GM21786 (cell line): ENCODE results near the gene GPRC5B.

Experiments
- ATAC-seq: cut with Tn5 transposase; IDR thresholded peaks from one replicate; pipeline ENCODE4 v1.9.1; 2021; ENCODE audit not compliant: unreplicated experiment

GPRC5B gene

DNA sequence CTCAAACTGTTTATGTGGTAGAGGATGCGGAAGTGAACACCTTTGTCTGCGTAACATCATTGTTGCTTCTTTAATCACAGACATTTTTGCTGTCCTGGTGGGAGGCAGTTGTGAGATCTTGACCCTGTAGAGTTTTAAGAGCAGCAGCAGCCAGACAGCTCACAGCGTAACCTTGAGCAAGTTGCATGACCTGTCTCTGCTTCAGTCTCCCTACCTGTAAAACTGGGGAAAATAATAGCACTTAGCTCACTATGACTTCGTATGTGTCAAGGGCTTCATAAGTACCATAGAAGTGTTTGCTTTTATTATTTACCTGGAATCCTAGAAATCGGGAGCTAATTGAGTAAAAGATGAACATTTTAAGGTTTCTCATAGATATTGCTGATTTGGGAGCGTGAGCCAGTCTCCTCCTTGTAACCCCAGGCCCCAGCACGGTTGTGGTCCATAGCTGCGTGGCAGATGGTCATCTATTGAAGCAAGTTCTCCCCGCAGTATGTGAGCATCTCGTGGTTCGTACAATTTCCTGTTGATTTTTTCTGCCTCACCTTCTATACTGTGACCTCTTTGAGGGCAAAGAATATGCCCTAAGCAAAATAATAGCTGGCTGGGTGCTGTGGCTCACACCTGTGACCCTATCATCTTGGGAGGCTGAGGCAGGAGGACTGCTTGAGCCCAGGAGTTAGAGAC lies 34.4 kb downstream of the GPRC5B start:
- no peak for ATAC-seq

DNA sequence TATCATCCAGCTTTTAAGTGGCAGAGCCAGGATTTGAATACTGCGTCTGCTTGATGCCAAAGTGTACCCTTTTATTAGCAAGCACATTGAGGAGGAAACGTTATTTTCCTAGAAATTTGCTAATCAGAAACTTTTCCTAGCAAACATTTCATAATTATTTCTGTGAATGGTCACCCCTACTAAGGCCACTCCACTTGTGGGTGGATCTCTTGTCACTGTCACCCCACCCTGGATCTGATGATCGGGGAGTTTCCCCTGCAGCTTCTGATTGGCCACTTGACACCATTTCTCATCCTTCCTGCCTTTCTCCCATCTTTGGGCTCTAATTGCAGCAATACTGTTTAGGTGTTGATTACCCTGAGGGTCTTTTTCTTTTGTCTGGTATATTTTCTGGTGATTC lies 35.9 kb downstream of the GPRC5B start:
- no peak for ATAC-seq

DNA sequence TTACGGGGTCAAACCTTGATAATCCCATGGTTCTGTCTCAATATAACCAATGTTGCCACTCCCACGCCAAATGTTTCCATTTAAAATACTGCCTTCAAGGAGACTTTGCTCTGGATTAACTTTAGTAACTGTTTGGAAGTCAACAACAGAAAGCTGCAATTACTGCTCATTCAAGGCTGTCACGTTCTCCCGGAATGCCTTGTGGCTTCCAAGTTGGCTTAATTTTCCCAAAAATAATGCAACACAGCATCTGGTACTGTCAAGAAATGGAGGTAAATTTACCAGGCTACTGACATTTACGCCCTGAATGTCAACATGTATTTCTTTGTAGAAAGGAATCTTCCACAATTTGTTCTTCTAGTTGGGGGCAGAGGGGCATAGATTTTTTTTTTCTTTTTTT lies 38.2 kb downstream of the GPRC5B start:
- ATAC-seq, result no peak

DNA sequence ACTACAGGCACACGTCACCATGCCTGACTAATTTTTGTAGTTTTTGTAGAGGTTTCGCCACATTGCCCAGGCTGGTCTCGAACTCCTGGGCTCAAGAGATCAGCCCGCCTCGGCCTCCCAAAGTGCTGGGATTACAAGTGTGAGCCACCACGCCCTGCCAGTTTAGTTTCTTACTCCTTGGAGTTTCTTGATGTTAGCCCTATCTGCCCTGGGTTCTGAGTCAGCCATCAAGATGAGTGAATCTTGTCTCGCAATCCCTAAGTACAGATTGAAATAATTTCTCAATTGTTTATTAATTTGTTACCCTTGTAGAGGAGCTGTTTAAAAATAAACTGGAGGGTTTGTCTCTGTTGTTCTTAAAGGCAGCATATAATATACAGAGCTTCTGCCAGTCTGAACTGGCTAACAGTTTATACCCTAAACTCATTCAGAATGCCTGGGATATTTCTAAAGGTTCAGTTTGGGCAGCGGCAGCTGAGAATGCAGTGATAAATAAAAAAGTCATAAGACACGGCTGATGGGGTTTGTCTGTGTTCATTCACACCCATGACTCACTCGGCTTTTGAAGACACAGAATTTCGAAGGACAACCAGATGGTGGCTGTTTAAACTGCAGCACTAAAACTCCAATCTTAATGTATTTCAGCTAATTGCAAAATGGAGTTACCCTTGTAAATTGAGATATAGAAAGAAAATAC lies 39.6 kb downstream of the GPRC5B start:
- no peak for ATAC-seq

DNA sequence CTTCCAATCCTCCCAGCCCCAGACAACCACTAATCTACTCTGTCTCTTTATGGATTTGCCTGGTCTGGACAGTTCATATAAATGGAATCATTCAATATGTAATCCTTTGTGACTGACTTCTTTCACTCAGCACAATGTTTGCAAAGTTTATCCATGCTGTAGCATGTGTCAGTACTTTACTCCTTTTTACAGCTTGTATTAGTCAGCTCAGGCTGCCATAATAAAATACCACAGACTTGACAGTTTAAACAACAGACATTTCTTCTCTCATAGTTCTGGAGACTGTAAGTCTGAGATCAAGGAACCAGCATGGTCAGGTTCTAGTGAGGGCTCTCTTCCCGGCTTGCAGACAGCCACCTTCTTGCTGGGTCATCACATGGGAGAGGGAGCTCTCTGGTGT lies 41.3 kb downstream of the GPRC5B start:
- no peak for ATAC-seq

DNA sequence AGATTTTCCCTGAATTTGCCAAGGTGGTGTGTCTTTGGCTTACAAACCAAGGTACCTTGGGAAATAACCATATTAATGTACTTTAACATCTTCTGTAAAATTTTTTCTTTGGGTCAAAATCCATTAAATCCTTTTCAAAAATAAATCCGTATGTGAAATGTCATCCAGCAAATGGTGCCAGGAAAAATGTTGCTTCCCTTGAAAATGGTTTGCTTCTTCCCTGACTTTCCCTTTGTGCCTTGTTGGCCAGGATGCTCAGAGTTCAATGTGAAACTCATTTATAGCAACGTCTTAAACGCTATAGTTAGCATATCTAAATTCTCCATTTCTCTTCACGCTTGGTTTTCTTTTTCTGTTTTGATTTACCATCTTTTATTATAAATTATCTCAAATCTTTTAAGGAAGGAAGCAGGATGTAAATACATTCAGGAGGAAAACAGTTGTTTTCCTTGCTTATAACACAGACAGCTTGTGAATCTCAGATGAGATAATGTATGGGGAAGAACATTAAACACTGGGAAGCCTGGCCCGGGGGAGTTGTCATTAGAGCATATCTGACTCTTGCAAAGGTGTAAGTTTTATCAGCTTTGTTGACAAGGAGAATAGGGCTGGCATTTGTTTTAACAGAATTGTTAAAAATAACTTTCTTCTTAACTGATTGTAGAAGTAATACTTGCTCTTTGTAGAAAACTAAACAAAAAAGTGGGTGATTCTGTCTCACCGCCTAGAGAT lies 42.1 kb downstream of the GPRC5B start:
- ATAC-seq, result no peak

DNA sequence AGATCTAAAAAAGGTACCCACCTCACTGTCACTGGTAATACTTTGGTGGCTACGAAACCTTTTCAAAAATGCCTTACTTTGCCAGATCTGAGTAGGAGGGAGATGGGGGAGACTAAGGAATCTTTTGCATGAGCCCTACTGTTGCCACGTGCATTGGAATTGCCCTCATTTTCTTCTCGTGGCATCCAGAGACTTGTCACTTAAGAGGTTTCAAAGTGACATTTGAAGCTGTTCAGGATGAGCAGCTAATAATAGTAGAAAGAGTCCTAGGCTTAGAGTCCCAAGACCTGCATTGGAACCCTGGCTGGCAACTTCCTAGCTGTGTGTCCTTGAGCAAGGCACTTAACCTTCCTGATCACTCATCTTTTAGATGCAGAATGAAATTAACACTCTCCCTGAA lies 43.5 kb downstream of the GPRC5B start:
- ATAC-seq, result no peak

DNA sequence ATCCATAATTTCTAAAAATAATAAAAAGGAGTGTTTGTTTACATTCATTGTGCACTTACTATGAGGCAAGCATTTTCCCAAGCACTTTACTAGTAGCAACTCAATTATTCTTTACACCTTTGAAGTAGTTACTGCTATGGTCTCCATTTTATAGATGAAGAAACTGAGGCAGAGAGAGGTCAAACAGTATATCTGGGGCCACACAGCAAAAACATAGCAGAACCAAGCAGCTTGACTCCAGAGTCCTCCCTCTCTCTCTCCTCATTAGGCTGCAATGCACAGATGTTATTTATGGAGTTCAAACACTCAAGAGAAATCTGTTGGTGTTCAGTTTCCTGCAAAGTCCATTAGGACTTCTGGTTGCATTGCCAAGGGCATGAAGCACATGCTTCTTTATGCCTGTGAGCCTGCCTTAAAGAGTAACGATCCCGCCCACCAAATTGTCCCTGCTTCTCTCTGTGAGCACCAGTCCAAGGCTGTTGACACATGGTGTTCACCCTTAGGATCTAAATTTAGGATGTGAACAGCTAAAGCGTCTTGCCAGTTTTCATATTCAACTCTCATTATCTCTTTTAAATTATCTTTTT lies 44.0 kb downstream of the GPRC5B start:
- ATAC-seq, result no peak

DNA sequence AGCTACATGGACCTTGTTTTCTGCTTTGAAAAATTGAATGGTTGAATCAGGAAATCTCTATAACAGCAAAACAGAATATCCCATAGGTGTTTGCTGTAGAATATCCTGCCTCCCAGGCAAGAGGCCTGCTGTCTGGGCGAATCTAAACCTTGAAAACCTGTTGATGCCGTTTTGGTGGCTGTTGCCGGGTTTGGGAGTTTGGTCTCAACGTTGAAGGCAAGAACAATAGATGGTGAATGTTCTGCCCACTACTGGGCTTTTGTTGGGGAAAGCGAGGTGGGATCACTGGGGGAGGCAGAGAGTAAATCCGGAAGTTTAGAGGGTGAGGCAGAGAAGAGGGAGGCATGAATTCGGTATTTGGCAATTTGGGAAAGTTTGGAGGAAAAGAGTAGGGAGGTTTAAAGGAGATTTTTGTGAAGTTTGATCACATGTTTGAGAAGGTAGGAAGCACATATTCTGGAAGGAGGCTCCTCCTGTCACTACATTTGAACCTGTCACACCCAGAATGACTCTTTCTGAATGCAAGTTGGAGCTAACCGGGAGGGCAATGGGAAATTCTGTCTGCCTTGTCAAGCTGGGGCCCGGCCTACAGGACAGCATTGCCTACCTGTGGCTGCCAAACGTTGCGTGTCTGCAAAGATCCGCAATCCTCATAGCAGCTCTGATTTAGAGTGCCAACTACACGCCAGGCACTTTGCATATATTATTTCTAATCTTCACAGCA lies 46.5 kb downstream of the GPRC5B start:
- ATAC-seq, result no peak

DNA sequence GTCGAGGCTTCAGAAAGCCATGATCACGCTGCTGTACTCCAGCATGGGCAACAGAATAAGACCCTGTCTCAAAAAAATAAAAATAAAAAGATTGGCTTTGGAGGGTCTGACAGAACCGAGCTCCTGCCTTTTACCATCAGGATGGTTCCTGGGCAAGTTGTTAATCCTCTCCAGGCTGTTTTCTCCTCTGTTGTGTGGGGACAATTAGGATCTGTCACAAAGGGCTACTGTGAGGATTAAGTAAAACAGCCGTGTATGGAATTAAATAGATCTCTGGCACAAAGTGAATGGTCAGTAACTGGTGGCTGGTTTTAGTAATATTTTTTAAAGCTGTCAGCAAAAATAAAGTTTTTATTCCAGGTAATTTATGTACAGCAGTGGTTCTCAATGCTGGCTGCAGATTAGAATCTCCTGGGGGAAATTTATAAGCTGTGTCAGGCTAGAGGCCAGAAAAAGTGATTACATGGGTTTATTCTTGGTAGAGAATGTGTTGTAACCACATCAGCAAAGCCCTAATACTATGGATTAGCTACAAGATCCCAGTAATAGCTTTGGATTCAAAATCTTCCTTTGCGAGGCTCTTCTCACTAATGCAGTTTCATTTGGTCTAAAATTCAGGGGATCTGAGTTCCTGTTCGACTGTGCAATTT lies 47.2 kb downstream of the GPRC5B start:
- no peak for ATAC-seq

DNA sequence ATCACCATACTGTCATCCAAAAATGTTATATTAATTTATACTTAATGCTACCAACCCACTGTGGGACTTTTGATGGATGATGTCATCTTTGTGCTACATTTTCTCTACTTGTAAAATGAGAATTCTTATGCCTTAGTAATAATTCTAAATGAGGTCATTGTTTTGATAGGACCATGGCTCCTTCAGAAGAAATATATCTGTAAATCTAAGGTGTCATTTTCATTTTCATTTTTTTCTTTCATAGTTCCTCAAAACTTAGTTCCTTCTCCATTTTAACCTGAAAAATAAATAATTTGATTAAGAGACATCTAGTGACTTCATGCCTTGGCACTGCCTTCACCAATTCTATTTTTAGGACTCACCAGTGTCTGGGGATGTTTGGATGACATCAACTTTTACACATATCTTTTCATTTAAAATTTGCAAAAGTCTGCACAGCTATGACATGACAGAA lies 48.7 kb downstream of the GPRC5B start:
- ATAC-seq, result no peak

DNA sequence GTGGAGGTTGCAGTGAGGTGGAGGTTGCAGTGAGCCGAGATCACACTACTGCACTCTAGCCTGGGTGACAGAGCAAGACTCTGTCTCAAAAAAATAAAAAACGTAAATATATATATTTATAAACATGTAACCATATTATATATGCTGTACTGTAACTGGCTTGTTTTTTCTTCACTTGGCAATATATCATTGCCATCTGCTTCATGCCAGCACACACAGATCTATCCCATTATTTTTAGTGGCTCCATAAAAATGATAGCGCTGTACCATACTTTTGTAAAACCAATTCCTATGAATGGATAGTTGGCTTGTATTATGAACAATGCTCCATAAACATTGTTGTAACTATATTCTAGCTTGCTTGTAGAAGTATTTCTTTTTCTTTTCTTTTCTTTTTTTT lies 49.5 kb downstream of the GPRC5B start:
- ATAC-seq, result no peak

DNA sequence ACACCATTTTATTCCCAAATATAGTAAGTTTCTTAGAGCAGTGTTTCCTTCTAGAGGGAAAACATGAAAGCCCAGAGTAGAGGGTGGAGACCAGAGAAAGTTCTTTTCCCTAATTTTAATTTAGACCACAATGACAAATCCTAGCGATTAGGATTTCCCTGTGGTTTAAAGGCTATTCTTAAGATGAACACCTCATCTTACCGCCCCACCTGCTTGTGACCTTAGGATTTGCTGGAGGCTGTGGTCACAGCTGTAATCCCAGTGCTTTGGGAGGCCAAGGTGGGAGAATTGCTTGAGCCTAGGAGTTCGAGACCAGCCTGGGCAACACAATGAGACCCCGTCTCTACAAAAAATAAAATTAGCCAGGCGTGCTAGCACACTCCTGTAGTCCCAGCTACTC lies 51.1 kb downstream of the GPRC5B start:
- no peak for ATAC-seq

DNA sequence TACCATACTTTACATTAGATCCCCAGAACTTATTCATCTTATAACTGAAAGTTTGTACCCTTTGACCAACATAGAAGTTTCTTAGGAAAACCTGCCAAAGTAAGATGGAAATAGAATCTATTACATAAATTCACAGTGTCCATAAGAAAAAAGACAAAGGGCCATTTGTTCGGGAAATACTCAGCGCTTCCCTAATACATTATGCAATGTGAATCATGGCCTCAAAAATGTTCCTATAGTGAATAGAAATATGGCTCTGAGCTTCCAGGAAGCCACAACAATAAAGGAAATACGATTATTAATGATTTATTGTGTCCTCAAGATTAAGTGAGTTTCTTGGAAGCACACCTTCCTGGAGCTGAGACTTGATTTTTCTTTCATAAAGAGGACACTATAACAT lies 51.5 kb downstream of the GPRC5B start:
- ATAC-seq, result no peak

DNA sequence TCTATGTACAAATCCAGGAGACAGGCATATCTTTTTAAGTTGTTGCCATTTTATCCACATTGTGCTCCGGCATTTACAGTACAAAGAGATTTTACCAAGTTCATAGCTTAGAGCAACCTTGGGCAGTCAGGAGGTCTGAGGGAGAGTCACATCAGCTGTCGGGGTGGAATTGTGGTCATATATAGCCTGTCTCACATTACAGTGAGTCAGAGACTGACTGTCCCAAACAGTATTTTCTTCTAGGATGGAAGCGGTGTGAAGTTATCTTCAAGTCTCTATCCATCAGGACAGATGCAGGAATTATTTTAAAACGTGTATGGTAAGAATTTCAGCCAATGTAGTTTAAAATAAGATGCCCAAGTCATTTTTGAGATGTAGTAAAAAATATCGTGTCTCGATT lies 53.0 kb downstream of the GPRC5B start:
- no peak for ATAC-seq

DNA sequence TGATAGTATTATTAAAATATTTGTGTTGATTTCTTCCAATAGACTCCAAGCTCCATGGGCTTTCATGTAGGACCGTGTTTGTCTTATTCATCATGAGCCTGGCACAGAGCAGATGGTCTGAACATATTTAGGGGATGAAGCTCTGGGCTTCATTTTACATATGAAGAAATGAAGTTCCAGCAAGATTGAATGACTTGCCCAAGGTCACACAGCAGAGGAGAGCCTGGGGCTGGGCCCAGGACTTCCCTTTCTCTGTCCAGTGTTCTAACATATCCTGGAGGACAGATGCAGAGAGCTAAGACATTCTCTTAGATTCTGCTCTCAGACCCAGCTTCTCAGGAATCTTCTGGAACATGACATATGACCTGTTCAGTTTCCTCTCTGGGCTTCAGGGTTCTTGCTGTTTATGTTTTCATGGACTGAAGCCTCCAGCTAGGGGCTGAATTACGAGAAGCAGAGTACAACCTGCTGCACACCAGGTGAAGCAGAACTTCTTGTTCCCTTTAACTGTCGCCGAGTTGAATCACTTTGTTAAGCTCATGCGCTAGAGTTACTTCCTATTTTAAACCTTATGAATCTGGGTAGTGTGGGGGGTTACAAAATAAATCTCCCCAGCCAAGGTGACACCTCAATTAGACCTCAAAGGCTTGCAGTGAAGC lies 53.6 kb downstream of the GPRC5B start:
- no peak for ATAC-seq

DNA sequence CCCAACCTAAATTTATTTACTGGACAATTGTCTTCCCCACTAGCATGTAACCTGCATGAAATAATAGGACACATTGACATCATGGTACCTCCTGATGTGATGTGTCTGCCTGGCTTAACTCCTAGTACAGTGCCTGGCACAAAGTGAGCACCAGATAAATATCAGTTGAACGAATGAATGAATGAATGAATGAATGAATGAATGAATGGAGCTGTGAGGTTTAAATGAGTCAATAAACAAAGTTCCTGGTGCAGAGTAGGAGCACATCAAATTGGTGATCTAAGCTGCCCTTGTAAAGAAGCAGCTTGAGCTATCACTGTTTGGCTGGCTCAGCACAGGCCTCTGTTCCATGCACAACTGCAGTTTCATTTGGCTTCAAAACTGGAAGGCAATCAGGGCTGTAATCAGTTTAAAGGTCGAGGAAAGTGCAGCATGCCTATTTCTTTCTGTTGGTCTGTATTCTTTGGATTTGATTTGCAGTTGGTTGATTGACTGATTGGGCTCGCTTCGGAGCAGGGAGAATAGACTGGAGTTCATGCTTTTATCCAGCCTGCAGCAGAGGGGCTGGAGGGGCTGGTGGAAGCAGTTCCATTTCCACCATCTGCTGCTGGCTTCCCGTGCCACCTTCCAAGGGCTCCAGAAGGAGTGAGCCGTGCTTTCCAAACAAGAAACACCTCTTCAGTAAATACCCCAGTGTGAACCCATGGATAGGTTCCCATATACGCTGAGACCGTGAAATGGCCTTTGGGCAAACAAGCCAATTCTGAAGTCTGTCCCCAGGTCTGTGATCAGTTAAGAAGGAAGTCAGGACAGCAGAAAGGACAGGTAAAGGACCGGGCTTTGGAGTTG lies 54.6 kb downstream of the GPRC5B start:
- ATAC-seq, result no peak

DNA sequence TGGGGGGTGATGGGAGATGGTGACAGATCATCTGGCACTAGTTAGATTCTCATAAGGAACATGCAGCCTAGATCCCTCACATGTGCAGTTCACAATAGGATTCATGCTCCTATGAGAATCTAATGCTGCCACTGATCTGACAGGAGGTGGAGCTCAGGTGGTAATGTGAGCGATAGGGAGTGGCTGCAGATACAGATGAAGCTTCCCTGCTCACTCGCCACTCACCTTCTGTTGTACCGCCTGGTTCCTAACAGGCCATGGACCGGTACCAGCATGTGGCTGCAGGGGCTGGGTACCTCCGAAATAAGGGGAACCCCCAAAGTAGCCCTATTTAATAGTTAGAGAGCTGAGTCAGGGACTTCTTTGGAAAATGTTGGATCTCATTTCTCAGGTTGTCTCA lies 60.4 kb downstream of the GPRC5B start:
- ATAC-seq, result no peak

DNA sequence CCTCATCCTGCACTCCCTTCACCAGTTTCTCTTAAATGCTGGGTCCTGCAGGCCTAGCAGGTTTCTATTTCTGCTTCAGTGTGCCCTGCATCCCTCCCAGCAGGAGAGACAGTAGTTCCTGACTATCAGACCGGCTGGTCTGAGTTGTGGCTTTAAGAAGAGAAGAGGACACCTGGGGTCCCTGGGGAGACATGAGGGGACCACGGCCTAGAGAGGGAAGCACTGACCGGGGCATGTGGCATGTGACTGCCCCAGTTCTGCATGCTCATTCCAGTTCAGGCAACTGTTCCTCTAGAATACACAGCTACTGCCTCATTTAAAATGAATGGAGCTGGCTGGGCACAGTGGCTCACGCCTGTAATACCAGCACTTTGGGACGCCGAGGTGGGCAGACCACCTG lies 61.3 kb downstream of the GPRC5B start:
- ATAC-seq, result no peak
